ENCODE measurements around the gene VEPH1. TPM values are rescaled to one million over a fixed set of nuclear protein-coding genes. Genes with fewer than 3 reads are reported as not detected.

Gene VEPH1
- total and polyA plus RNA-seq, 2 experiments from 2014 or later: 36.8 to 44.0 TPM

DNA sequence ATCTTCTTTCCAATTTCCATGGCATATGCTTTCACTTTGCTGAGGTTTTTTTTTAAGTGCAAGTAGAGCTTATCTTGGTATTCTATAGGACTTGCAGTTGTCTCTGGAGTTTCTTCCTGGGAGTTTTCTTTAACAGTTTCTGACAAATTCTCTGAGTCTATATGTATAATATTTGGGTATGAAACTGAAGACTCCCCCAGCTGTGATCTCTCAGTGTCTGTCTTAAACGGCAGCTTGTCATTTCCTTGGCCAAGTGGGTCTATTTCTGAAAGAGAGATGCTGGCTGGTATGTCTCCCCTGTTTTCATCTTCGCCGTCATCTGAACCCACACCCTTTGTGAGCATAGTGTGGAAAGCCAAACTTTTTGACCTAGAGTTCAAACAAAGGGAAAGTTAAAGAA is 139.8 kb downstream of the VEPH1 start:
- DNase-seq: no peak
- peaks cover 21% of the 10 kb centered on the region; the same call in 1 of the 2 replicates for H3F3A ChIP-seq (ENCODE audit: insufficient read depth)
- H3K36me3 ChIP-seq (ENCODE audit: low read depth): no peaks in the 10 kb centered on the region
- no peaks in the 10 kb centered on the region for H3K9me2 ChIP-seq (ENCODE audit: insufficient read depth)
- no peak overlapping the region for H3K4me3 ChIP-seq
- in situ Hi-C loops (cut with MboI): no loop called here
- H3K4me1 ChIP-seq (ENCODE audit: insufficient read depth): peaks cover 30% of the 10 kb centered on the region
- no peak for TF ChIP-seq EZH2phosphoT487 (IDR thresholded peaks at IDR 0.05; ENCODE audit: insufficient read depth, low read depth)
- no peak for TF ChIP-seq EZH2 (IDR thresholded peaks at IDR 0.05; ENCODE audit: insufficient read depth, poor library complexity, severe bottlenecking)
- no peak overlapping the region for H3K27ac ChIP-seq
- no peaks in the 10 kb centered on the region for H3K79me2 ChIP-seq (ENCODE audit: insufficient read depth)
- no peak overlapping the region for H3K4me2 ChIP-seq (ENCODE audit: unreplicated experiment)
- no peaks in the 10 kb centered on the region for H4K20me1 ChIP-seq (ENCODE audit: insufficient read depth)
- no peak overlapping the region for H3K9ac ChIP-seq
- WGBS, 2 experiments (ENCODE audit: low coverage in 1 of 2, low lambda C conversion rate in 2 of 2, missing lambda C conversion rate in 2 of 2): 81 to 82% methylated on average over 3 of the region's 3 CpGs
- H3K27me3 ChIP-seq (replicated peaks; ENCODE audit: insufficient read depth): no peaks in the 10 kb centered on the region
- no peak overlapping the region for H2AFZ ChIP-seq
- H3K9me3 ChIP-seq (ENCODE audit: low read depth): no peaks in the 10 kb centered on the region

DNA sequence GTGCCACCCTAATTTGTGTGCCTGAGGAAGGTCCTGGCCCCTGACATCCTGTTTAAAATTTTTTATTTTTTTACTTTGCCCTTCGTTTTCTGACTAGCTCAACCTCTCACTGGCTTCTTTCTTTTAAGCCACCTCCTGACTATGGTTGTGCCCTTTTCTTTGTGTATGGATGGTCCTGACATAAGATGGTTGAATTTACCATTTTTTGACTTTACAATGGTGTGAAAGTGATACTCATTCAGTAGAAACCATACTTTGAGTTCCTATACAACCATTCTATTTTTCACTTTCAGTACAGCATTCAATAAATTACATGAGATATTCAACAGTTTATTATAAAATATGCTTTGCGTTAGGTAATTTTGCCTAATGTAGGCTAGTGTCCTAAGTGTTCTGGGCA is 140.9 kb downstream of the VEPH1 start:
- Histone ChIP-seq H3K79me2 (ENCODE audit: insufficient read depth) (no peaks in the 10 kb centered on the region), H3K27me3 (replicated peaks; ENCODE audit: insufficient read depth) (no peaks in the 10 kb centered on the region), H3K9ac (no peak overlapping the region), H3K9me2 (ENCODE audit: insufficient read depth) (no peaks in the 10 kb centered on the region), H3K4me3 (no peak overlapping the region), H3K9me3 (ENCODE audit: low read depth) (no peaks in the 10 kb centered on the region), H2AFZ (no peak overlapping the region), H4K20me1 (ENCODE audit: insufficient read depth) (no peaks in the 10 kb centered on the region), H3K36me3 (ENCODE audit: low read depth) (no peaks in the 10 kb centered on the region), H3K27ac (no peak overlapping the region), H3K4me1 (ENCODE audit: insufficient read depth) (peaks cover 30% of the 10 kb centered on the region), H3F3A (ENCODE audit: insufficient read depth) (peaks cover 22% of the 10 kb centered on the region; the same call in 1 of the 2 replicates), H3K4me2 (ENCODE audit: unreplicated experiment) (no peak overlapping the region)
- 98 to 100% methylated on average over 2 of the region's 2 CpGs for WGBS, 2 experiments (ENCODE audit: low coverage in 1 of 2, low lambda C conversion rate in 2 of 2, missing lambda C conversion rate in 2 of 2)
- in situ Hi-C loops (cut with MboI): no loop called here
- no peak for DNase-seq
- TF ChIP-seq EZH2phosphoT487 (IDR thresholded peaks at IDR 0.05; ENCODE audit: insufficient read depth, low read depth): no peak
- TF ChIP-seq EZH2 (IDR thresholded peaks at IDR 0.05; ENCODE audit: insufficient read depth, poor library complexity, severe bottlenecking): no peak

DNA sequence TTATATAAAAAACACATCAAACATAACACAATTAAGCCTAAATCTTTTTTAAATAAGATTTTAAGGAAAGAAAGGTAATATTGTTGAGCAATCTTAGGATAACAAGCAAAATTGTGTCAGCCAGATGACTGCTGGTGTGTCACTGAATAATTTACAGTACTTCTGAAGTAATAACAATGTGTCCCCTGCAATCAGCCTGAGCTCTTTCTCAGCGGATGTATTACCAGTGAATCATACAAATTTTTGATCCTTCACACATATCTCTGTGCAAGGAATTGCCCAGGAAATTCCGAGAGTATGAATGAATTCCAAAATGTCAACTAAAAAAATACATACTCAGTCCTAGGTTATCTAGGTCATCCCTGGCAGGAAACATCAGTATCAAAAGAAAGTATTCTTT is 143.2 kb downstream of the VEPH1 start:
- 0 to 3% methylated on average over 2 of the region's 2 CpGs for WGBS, 2 experiments (ENCODE audit: low coverage in 1 of 2, low lambda C conversion rate in 2 of 2, missing lambda C conversion rate in 2 of 2)
- peak; percentile 91 for DNase-seq
- Histone ChIP-seq H4K20me1 (ENCODE audit: insufficient read depth) (no peaks in the 10 kb centered on the region), H3K27ac (peak overlapping the region; percentile 51), H3K4me2 (ENCODE audit: unreplicated experiment) (peak overlapping the region; percentile 56), H3K27me3 (replicated peaks; ENCODE audit: insufficient read depth) (no peaks in the 10 kb centered on the region), H3K4me1 (ENCODE audit: insufficient read depth) (peaks cover 30% of the 10 kb centered on the region), H3K9me3 (ENCODE audit: low read depth) (no peaks in the 10 kb centered on the region), H3K9me2 (ENCODE audit: insufficient read depth) (no peaks in the 10 kb centered on the region), H3F3A (ENCODE audit: insufficient read depth) (peaks cover 22% of the 10 kb centered on the region; the same call in 1 of the 2 replicates), H3K79me2 (ENCODE audit: insufficient read depth) (no peaks in the 10 kb centered on the region), H3K36me3 (ENCODE audit: low read depth) (no peaks in the 10 kb centered on the region), H3K9ac (no peak overlapping the region), H3K4me3 (peak overlapping the region; percentile 15; the same call in 1 of the 2 replicates), H2AFZ (no peak overlapping the region)
- TF ChIP-seq EZH2 (IDR thresholded peaks at IDR 0.05; ENCODE audit: insufficient read depth, poor library complexity, severe bottlenecking): no peak
- peak; percentile 69; the same call in 1 of the 2 replicates for TF ChIP-seq EZH2phosphoT487 (IDR thresholded peaks at IDR 0.05; ENCODE audit: insufficient read depth, low read depth)
- in situ Hi-C loops (cut with MboI): no loop called here

DNA sequence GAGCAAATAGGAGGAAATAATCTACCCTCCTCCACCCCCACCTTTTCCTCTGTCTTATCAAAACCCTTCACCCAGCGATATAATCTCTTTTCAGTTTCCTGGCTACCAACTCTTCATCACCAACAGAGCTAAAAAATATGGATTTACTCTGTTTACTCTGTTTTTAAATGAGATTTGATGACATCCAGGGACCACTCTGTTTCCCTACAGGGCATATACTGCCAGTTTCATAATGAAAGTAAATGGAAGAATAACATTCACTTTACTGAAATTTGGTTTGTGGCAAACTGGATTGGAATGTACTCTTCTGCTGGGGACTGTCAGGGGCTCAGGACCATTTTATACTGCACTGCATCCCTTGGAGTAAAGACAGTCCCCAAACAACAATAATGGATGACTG is 146.7 kb downstream of the VEPH1 start:
- WGBS, 2 experiments (ENCODE audit: low coverage in 1 of 2, low lambda C conversion rate in 2 of 2, missing lambda C conversion rate in 2 of 2): 95 to 97% methylated on average over 1 of the region's 1 CpG
- in situ Hi-C loops (cut with MboI): no loop called here
- DNase-seq: no peak
- Histone ChIP-seq H2AFZ (no peak overlapping the region), H3K9ac (no peak overlapping the region), H3K4me3 (no peak overlapping the region), H3K9me3 (ENCODE audit: low read depth) (no peaks in the 10 kb centered on the region), H3K79me2 (ENCODE audit: insufficient read depth) (no peaks in the 10 kb centered on the region), H3F3A (ENCODE audit: insufficient read depth) (peaks cover 22% of the 10 kb centered on the region; the same call in 1 of the 2 replicates), H3K27ac (no peak overlapping the region), H4K20me1 (ENCODE audit: insufficient read depth) (no peaks in the 10 kb centered on the region), H3K9me2 (ENCODE audit: insufficient read depth) (no peaks in the 10 kb centered on the region), H3K4me2 (ENCODE audit: unreplicated experiment) (no peak overlapping the region), H3K4me1 (ENCODE audit: insufficient read depth) (peaks cover 32% of the 10 kb centered on the region), H3K27me3 (replicated peaks; ENCODE audit: insufficient read depth) (no peaks in the 10 kb centered on the region), H3K36me3 (ENCODE audit: low read depth) (no peaks in the 10 kb centered on the region)
- TF ChIP-seq EZH2phosphoT487 (IDR thresholded peaks at IDR 0.05; ENCODE audit: insufficient read depth, low read depth) (no peak), EZH2 (IDR thresholded peaks at IDR 0.05; ENCODE audit: insufficient read depth, poor library complexity, severe bottlenecking) (no peak)

DNA sequence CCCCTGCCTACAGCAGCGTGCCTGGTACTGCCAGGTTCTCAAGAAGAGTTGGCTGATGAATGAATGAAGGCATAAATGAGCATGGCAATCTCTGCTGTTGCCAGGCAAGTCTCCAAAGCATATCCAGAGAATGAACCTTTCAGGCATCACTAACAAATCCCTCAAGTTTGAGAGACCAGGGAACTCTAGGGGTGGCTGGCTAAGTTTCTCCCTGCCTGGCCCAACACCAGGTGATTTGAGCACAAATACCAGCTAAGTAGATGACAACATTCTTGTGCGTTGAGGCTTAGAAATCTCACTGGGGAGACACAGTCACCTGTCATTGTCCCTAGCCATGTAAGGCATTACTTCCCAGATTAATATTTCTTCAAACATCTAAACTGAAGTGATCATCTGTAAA is 147.9 kb downstream of the VEPH1 start:
- WGBS, 2 experiments (ENCODE audit: low coverage in 1 of 2, low lambda C conversion rate in 2 of 2, missing lambda C conversion rate in 2 of 2): 93 to 95% methylated on average over 2 of the region's 2 CpGs
- in situ Hi-C loops (cut with MboI): no loop called here
- TF ChIP-seq EZH2phosphoT487 (IDR thresholded peaks at IDR 0.05; ENCODE audit: insufficient read depth, low read depth) (no peak), EZH2 (IDR thresholded peaks at IDR 0.05; ENCODE audit: insufficient read depth, poor library complexity, severe bottlenecking) (no peak)

More for the DNA sequence above, 147.9 kb downstream of the VEPH1 start:
- Histone ChIP-seq H4K20me1 (ENCODE audit: insufficient read depth) (no peaks in the 10 kb centered on the region), H3K4me2 (ENCODE audit: unreplicated experiment) (no peak overlapping the region), H2AFZ (no peak overlapping the region), H3K9ac (no peak overlapping the region), H3K4me3 (no peak overlapping the region), H3K9me2 (ENCODE audit: insufficient read depth) (no peaks in the 10 kb centered on the region), H3F3A (ENCODE audit: insufficient read depth) (peaks cover 19% of the 10 kb centered on the region; the same call in 1 of the 2 replicates), H3K27me3 (replicated peaks; ENCODE audit: insufficient read depth) (no peaks in the 10 kb centered on the region), H3K36me3 (ENCODE audit: low read depth) (no peaks in the 10 kb centered on the region), H3K4me1 (ENCODE audit: insufficient read depth) (peaks cover 30% of the 10 kb centered on the region), H3K27ac (no peak overlapping the region), H3K79me2 (ENCODE audit: insufficient read depth) (no peaks in the 10 kb centered on the region), H3K9me3 (ENCODE audit: low read depth) (no peaks in the 10 kb centered on the region)
- no peak for DNase-seq

Measured in GM23248 (cell line).